HepG2 (cell line): Measurements from ENCODE around the gene DND1. TPM values are rescaled to one million over a fixed set of nuclear protein-coding genes. Genes with fewer than 3 reads are reported as not detected.
A peak's percentile ranks its signal among the peaks of the same experiment; 100 is the strongest.

ENCODE experiments used
- ATAC-seq: fragments of 200-7000 bp; cut with Tn5 transposase; 3 replicates; pipeline ENCODE4 v1.9.1; 2020; ENCODE audit warnings: mild to moderate bottlenecking, moderate library complexity
- BruUV-seq: library from RNA; stranded (reverse); fragments of 400-500 nt; replicated peaks from 2 replicates; lab custom pipeline; 2021; lab: Mats Ljungman, UMichigan
- CTCF ChIA-PET: fragments of 300-600 bp; formaldehyde crosslinking; extraction: SDS; loops from one replicate; lab custom pipeline; 2021; ENCODE audit warnings: low total read pairs, inconsistent platforms, low intra/inter-chr PET ratio; lab: Yijun Ruan, JAX
- POLR2A ChIA-PET: fragments of 350-600 bp; sonication (Branson Sonifier 250); formaldehyde crosslinking; loops from one replicate; lab custom pipeline; 2020; ENCODE audit warnings: antibody characterized with exemption, inconsistent platforms; lab: Yijun Ruan, JAX
- DNase-seq: peaks from one replicate; pipeline ENCODE4 v3.0.0-alpha.2; 2015; ENCODE audit warnings: low spot score
- FAIRE-seq: peaks from 3 replicates; lab custom pipeline; 2011; peaks lifted over from hg19 to GRCh38; lab: Jason Lieb, UNC
- H2AFZ ChIP-seq: one replicate; pipeline ENCODE4 v1.6.1; 2011; ENCODE audit warnings: low read length, inconsistent platforms
- H3K27ac ChIP-seq: fragments of 300-600 bp; 3 replicates; pipeline ENCODE4 v1.8.0; 2011; ENCODE audit warnings: mixed run types, mild to moderate bottlenecking, mixed read lengths, low read length, inconsistent platforms; ENCODE audit not compliant: insufficient read depth; ENCODE audit errors: extremely low read length
- H3K27me3 ChIP-seq, 2 experiments: fragments of 200-600 bp in 1 of 2; 2 replicates in 1 of 2; 3 replicates in 1 of 2; pipeline versions ENCODE4 v1.6.0 to v1.8.0; 2011; ENCODE audit warnings: low read length in 2 of 2, mild to moderate bottlenecking in 2 of 2, moderate library complexity in 2 of 2, inconsistent platforms in 1 of 2; ENCODE audit not compliant: insufficient read depth in 2 of 2, control insufficient read depth in 1 of 2
- H3K36me3 ChIP-seq, 2 experiments: fragments of 200-600 bp in 1 of 2; replicated peaks in 1 of 2; 2 replicates in 1 of 2; 3 replicates in 1 of 2; pipeline versions ENCODE4 v1.5.1 to v1.8.0; 2011; ENCODE audit warnings: low read length in 2 of 2, inconsistent platforms in 1 of 2; ENCODE audit not compliant: insufficient read depth in 2 of 2, control insufficient read depth in 1 of 2
- H3K4me1 ChIP-seq: 2 replicates; pipeline ENCODE4 v1.5.1; 2012; ENCODE audit warnings: low read length, inconsistent platforms; ENCODE audit not compliant: insufficient read depth
- H3K4me2 ChIP-seq: 2 replicates; pipeline ENCODE4 v1.6.0; 2011; ENCODE audit warnings: low read depth, low read length, inconsistent platforms
- H3K4me3 ChIP-seq, 3 experiments: fragments of 200-600 bp in 1 of 3; sonication (generic), shearing (Covaris generic) in 1 of 3; replicated peaks in 1 of 3; 2 replicates each; pipeline ENCODE4 v1.5.1; 2011 to 2016; ENCODE audit warnings: low read length in 3 of 3, inconsistent platforms in 2 of 3, low read depth in 2 of 3, mild to moderate bottlenecking in 2 of 3, control low read depth in 1 of 3, mixed read lengths in 1 of 3; ENCODE audit not compliant: insufficient read depth in 1 of 3
- H3K79me2 ChIP-seq: one replicate; pipeline ENCODE4 v1.6.1; 2011; ENCODE audit warnings: low read length, inconsistent platforms; ENCODE audit not compliant: insufficient read depth
- H3K9ac ChIP-seq: 2 replicates; pipeline ENCODE4 v1.6.0; 2011; ENCODE audit warnings: mild to moderate bottlenecking, low read depth, low read length, inconsistent platforms; ENCODE audit not compliant: insufficient read depth
- H3K9me3 ChIP-seq: 2 replicates; pipeline ENCODE4 v1.5.1; 2012; ENCODE audit warnings: mild to moderate bottlenecking, low read length
- H4K20me1 ChIP-seq: 2 replicates; pipeline ENCODE4 v1.6.0; 2011; ENCODE audit warnings: inconsistent platforms, mild to moderate bottlenecking, low read length, moderate library complexity; ENCODE audit not compliant: insufficient read depth
- GABPB1 ChIP-seq: IDR thresholded peaks from 2 replicates; pipeline ENCODE4 v1.6.1; 2016; ENCODE audit warnings: mild to moderate bottlenecking, missing genetic modification reagents, moderate library complexity, missing compliant biosample characterization
- KDM4B ChIP-seq: sonication (generic); formaldehyde crosslinking; IDR thresholded peaks from 2 replicates; pipeline ENCODE4 v1.4.0; 2020; ENCODE audit warnings: missing genetic modification reagents
- YEATS2 ChIP-seq: sonication (generic); formaldehyde crosslinking; IDR thresholded peaks from 2 replicates; pipeline ENCODE4 v1.4.0; 2020; ENCODE audit warnings: missing genetic modification reagents, borderline replicate concordance
- ZBTB38 ChIP-seq: sonication (generic); formaldehyde crosslinking; IDR thresholded peaks from 2 replicates; pipeline ENCODE4 v1.5.1; 2020; ENCODE audit warnings: mild to moderate bottlenecking, missing genetic modification reagents
- ZFP91 ChIP-seq: sonication (generic); formaldehyde crosslinking; IDR thresholded peaks from 2 replicates; pipeline ENCODE4 v1.9.0; 2022; ENCODE audit warnings: missing genetic modification reagents, mild to moderate bottlenecking, borderline replicate concordance
- ZNF678 ChIP-seq: sonication (generic); formaldehyde crosslinking; IDR thresholded peaks from 2 replicates; pipeline ENCODE4 v1.4.0; 2020; ENCODE audit warnings: mild to moderate bottlenecking, missing genetic modification reagents
- ZNF713 ChIP-seq: sonication (generic); formaldehyde crosslinking; IDR thresholded peaks from 2 replicates; pipeline ENCODE4 v1.4.0; 2020; ENCODE audit warnings: mild to moderate bottlenecking, missing genetic modification reagents
- WGBS: methylation state at CpG from one replicate; pipeline ENCODE4 v1.1.6; 2017; ENCODE audit warnings: low lambda C conversion rate; 5-methylcytosine and 5-hydroxymethylcytosine counted together
- in situ Hi-C: cut with HindIII; loops from 2 replicates; pipeline ENCODE4 v1.10.0; 2017; ENCODE audit warnings: low pct_unique_long_range_greater_than_20kb; ENCODE audit not compliant: extremely low pct_ligation_motif_present
- intact Hi-C: fragments of 100-400 bp; cut with micrococcal nuclease; formaldehyde crosslinking; loops from one replicate; pipeline ENCODE4 v1.10.0; 2022; ENCODE audit not compliant: unreplicated experiment
- polyA plus RNA-seq, 8 experiments: library from polyadenylated mRNA; depleted of rRNA in 3 of 8; stranded (reverse) in 7 of 8; unstranded in 1 of 8; fragments of >200 nt; fragmentation: Illumina TruSeq in 4 of 8; extraction: Trizol in 4 of 8; gene quantifications; 2 replicates each; pipeline versions ENCODE4 v1.2.1 to v1.2.3, GENCODE V29; 2011 to 2016; ENCODE audit warnings: low read depth in 4 of 8, missing spikeins in 1 of 8, mixed read lengths in 1 of 8; ENCODE audit not compliant: insufficient read depth in 1 of 8
- total RNA-seq, 5 experiments: library from RNA; depleted of rRNA; stranded (reverse); fragments of >200 nt; fragmentation: Illumina TruSeq; extraction: Trizol; gene quantifications; 2 replicates each; pipeline ENCODE4 v1.2.3, GENCODE V29; 2016; ENCODE audit warnings: low read depth in 1 of 5
- TF ChIP-seq, protein P1 (sequence below): sonication (generic); formaldehyde crosslinking; IDR thresholded peaks from 2 replicates; pipeline ENCODE4 v1.8.1; 2022; ENCODE audit warnings: low read depth, mild to moderate bottlenecking, missing genetic modification reagents
- TF ChIP-seq, protein P2 (sequence below): sonication (generic); formaldehyde crosslinking; conservative IDR thresholded peaks from 2 replicates; pipeline ENCODE4 v1.4.0; 2020; ENCODE audit warnings: missing genetic modification reagents
- TF ChIP-seq, protein P3 (sequence below): sonication (generic); formaldehyde crosslinking; IDR thresholded peaks from 2 replicates; pipeline ENCODE4; 2020; ENCODE audit warnings: missing genetic modification reagents, mild to moderate bottlenecking, borderline replicate concordance
- TF ChIP-seq, protein P4 (sequence below): sonication (generic); formaldehyde crosslinking; IDR thresholded peaks from 2 replicates; pipeline ENCODE4 v1.5.0; 2020; ENCODE audit warnings: missing genetic modification reagents

DND1 gene
- total and polyA plus RNA-seq, 2 of the 13 experiments (the other 11 are each of a cell fraction or from before 2014, with no cell fraction given): 0.48 to 0.55 TPM

DNA sequence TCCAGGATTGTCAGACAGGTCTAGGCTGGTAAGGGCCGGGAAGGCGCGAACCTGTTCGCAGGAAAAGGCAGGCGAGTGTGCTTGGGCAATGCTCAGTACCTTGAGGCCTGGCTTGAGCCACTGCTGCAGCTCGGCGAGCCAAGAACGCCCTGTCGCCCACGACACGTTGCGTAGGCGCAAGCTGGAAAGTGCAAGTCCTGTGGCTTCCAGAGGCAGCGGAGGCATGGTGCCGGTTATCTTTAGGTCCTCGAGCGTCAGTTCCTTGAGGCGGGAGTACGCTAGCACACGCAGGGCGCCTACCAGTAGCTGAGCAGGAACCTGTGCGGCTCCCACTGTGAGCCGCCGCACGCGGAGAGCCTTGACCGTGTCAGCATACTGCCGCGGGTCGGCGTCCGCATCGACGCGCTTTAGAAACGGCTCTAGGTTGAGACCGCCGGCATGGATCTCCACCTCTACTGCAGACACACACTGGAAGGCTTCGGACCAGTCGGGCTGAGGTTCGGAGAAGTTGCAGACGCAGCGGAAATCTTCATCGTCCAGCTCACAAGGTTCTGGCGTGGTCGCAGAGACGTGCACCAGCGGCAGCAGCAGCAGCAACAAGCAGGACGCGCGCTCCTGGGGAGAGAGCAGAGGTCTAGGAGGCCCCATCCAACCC, 40.9 kb downstream of the DND1 start:
- no peak overlapping the region for H3K9ac ChIP-seq
- in situ Hi-C loops (loop anchor here (5.0 kb wide), 1 partner anchor 70 kb away; the partner anchor contains the start of genes APBB3 and SLC35A4), intact Hi-C loops (loop anchor here (1.0 kb wide), 1 partner anchor 22 kb away; no protein-coding TSS in a partner anchor)
- H3K79me2 ChIP-seq: no peaks in the 10 kb centered on the region
- ChIA-PET POLR2A (interaction anchor here (0.9 to 1.5 kb wide), 2 partner anchors 15 to 75 kb away, joined by 3 read pairs; partner anchors contain the start of genes IK, NDUFA2 and SRA1), CTCF (no interaction called here)
- H3K4me1 ChIP-seq: peaks cover 51% of the 10 kb centered on the region
- DNase-seq (no peak), FAIRE-seq (no peak), ATAC-seq (no peak)
- H4K20me1 ChIP-seq: no peaks in the 10 kb centered on the region
- H3K27ac ChIP-seq: peak overlapping the region; percentile 36
- BruUV-seq: no TSS peak
- H3K4me2 ChIP-seq: peak overlapping the region; percentile 71
- no peaks in the 10 kb centered on the region for H3K27me3 ChIP-seq
- H3K36me3 ChIP-seq: no peaks in the 10 kb centered on the region
- 95% methylated on average over 31 of the region's 51 CpGs for WGBS
- peaks cover 15% of the 10 kb centered on the region for H3K9me3 ChIP-seq
- H2AFZ ChIP-seq: no peak overlapping the region
- H3K4me3 ChIP-seq: peak overlapping the region in 2 of 3 experiments; percentile 6 to 50; a peak in 1 of 6 replicates
- TF ChIP-seq, protein P1, sequence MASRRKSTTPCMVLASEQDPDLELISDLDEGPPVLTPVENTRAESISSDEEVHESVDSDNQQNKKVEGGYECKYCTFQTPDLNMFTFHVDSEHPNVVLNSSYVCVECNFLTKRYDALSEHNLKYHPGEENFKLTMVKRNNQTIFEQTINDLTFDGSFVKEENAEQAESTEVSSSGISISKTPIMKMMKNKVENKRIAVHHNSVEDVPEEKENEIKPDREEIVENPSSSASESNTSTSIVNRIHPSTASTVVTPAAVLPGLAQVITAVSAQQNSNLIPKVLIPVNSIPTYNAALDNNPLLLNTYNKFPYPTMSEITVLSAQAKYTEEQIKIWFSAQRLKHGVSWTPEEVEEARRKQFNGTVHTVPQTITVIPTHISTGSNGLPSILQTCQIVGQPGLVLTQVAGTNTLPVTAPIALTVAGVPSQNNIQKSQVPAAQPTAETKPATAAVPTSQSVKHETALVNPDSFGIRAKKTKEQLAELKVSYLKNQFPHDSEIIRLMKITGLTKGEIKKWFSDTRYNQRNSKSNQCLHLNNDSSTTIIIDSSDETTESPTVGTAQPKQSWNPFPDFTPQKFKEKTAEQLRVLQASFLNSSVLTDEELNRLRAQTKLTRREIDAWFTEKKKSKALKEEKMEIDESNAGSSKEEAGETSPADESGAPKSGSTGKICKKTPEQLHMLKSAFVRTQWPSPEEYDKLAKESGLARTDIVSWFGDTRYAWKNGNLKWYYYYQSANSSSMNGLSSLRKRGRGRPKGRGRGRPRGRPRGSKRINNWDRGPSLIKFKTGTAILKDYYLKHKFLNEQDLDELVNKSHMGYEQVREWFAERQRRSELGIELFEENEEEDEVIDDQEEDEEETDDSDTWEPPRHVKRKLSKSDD: 0 out of 2 replicates have a peak, but pooled peaks have one; percentile 46
- TF ChIP-seq, protein P2, sequence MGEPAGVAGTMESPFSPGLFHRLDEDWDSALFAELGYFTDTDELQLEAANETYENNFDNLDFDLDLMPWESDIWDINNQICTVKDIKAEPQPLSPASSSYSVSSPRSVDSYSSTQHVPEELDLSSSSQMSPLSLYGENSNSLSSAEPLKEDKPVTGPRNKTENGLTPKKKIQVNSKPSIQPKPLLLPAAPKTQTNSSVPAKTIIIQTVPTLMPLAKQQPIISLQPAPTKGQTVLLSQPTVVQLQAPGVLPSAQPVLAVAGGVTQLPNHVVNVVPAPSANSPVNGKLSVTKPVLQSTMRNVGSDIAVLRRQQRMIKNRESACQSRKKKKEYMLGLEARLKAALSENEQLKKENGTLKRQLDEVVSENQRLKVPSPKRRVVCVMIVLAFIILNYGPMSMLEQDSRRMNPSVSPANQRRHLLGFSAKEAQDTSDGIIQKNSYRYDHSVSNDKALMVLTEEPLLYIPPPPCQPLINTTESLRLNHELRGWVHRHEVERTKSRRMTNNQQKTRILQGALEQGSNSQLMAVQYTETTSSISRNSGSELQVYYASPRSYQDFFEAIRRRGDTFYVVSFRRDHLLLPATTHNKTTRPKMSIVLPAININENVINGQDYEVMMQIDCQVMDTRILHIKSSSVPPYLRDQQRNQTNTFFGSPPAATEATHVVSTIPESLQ (CRISPR knock-in tag): no peak
- TF ChIP-seq YEATS2 (CRISPR knock-in tag) (no peak), ZBTB38 (CRISPR knock-in tag) (peak; percentile 65; the same call in 1 of the 2 replicates), ZNF713 (CRISPR knock-in tag) (no peak), ZNF678 (CRISPR knock-in tag) (0 out of 2 replicates have a peak, but pooled peaks have one; percentile 21), ZFP91 (peak; percentile 32; the same call in 1 of the 2 replicates), GABPB1 (CRISPR knock-in tag) (0 out of 2 replicates have a peak, but pooled peaks have one; percentile 6), KDM4B (no peak)
- TF ChIP-seq, protein P3, sequence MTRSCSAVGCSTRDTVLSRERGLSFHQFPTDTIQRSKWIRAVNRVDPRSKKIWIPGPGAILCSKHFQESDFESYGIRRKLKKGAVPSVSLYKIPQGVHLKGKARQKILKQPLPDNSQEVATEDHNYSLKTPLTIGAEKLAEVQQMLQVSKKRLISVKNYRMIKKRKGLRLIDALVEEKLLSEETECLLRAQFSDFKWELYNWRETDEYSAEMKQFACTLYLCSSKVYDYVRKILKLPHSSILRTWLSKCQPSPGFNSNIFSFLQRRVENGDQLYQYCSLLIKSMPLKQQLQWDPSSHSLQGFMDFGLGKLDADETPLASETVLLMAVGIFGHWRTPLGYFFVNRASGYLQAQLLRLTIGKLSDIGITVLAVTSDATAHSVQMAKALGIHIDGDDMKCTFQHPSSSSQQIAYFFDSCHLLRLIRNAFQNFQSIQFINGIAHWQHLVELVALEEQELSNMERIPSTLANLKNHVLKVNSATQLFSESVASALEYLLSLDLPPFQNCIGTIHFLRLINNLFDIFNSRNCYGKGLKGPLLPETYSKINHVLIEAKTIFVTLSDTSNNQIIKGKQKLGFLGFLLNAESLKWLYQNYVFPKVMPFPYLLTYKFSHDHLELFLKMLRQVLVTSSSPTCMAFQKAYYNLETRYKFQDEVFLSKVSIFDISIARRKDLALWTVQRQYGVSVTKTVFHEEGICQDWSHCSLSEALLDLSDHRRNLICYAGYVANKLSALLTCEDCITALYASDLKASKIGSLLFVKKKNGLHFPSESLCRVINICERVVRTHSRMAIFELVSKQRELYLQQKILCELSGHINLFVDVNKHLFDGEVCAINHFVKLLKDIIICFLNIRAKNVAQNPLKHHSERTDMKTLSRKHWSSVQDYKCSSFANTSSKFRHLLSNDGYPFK (CRISPR knock-in tag): 0 out of 2 replicates have a peak, but pooled peaks have one; percentile 8
- TF ChIP-seq, protein P4, sequence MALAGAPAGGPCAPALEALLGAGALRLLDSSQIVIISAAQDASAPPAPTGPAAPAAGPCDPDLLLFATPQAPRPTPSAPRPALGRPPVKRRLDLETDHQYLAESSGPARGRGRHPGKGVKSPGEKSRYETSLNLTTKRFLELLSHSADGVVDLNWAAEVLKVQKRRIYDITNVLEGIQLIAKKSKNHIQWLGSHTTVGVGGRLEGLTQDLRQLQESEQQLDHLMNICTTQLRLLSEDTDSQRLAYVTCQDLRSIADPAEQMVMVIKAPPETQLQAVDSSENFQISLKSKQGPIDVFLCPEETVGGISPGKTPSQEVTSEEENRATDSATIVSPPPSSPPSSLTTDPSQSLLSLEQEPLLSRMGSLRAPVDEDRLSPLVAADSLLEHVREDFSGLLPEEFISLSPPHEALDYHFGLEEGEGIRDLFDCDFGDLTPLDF (CRISPR knock-in tag): no peak
